Measurements from ENCODE around the gene NDFIP2.

NDFIP2 gene

DNA sequence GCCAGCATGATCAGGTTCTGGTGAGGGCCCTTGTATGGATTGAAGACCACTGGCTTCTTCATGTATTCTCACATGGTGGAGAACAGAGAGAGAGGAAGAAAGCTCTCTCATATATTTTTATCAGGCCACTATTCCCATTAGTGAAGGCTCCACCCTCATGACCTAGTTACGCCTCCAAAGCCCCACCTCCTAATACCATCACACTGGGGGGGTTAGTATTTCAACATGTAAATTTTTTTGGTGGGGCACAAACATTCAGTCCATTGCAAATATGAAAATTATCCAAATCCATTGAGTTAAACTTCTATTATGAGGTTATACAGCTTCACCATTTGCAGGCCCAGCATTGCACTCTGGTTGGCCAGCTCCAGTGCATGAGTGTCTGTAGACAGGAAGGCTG lies 41.7 kb upstream of the NDFIP2 start:
- no peak overlapping the region for H3K4me3 ChIP-seq (replicated peaks; ENCODE audit: low read depth, low read length)
- TF ChIP-seq, protein P1, sequence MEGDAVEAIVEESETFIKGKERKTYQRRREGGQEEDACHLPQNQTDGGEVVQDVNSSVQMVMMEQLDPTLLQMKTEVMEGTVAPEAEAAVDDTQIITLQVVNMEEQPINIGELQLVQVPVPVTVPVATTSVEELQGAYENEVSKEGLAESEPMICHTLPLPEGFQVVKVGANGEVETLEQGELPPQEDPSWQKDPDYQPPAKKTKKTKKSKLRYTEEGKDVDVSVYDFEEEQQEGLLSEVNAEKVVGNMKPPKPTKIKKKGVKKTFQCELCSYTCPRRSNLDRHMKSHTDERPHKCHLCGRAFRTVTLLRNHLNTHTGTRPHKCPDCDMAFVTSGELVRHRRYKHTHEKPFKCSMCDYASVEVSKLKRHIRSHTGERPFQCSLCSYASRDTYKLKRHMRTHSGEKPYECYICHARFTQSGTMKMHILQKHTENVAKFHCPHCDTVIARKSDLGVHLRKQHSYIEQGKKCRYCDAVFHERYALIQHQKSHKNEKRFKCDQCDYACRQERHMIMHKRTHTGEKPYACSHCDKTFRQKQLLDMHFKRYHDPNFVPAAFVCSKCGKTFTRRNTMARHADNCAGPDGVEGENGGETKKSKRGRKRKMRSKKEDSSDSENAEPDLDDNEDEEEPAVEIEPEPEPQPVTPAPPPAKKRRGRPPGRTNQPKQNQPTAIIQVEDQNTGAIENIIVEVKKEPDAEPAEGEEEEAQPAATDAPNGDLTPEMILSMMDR (IDR thresholded peaks at IDR 0.05; ENCODE audit: insufficient read depth, low read length, poor library complexity, severe bottlenecking), result no peak
- no peak for DNase-seq (ENCODE audit: extremely low read depth, insufficient read length)
- H3K27me3 ChIP-seq (replicated peaks; ENCODE audit: control insufficient read depth, insufficient read depth, low read length), result no peaks in the 10 kb centered on the region
- no peaks in the 10 kb centered on the region for H3K36me3 ChIP-seq (ENCODE audit: control insufficient read depth, insufficient read depth, low read length)

DNA sequence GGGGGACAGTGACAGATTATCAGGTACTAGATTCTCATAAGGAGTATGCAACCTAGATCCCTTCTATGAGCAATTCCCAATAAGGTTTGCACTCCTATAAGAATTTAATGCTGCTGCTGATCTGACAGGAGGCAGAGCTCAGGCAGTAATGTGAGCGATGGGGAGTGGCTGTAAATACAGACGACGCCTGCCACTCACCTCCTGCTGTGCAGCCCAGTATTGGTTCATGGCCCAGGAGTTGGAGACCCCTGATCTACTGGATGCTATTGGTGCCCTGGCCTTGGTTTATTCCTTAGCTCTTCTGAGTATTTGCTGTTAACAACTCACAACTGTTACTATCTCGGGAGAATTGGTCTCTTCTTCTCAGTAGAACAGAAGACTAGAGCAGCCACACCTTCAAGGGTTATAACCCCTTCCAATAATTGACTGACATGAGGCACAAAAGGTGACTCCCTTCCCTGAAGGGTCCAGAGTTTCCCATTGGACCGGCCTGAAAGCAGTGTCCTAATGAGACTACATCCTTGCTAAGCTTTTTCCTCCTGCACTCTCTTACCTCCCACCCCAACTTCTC lies 39.9 kb upstream of the NDFIP2 start:
- H3K27me3 ChIP-seq (replicated peaks; ENCODE audit: control insufficient read depth, insufficient read depth, low read length), result no peaks in the 10 kb centered on the region
- H3K4me3 ChIP-seq (replicated peaks; ENCODE audit: low read depth, low read length), result no peak overlapping the region
- no peak for DNase-seq (ENCODE audit: extremely low read depth, insufficient read length)
- TF ChIP-seq, protein P1 (IDR thresholded peaks at IDR 0.05; ENCODE audit: insufficient read depth, low read length, poor library complexity, severe bottlenecking), result no peak
- no peaks in the 10 kb centered on the region for H3K36me3 ChIP-seq (ENCODE audit: control insufficient read depth, insufficient read depth, low read length)

DNA sequence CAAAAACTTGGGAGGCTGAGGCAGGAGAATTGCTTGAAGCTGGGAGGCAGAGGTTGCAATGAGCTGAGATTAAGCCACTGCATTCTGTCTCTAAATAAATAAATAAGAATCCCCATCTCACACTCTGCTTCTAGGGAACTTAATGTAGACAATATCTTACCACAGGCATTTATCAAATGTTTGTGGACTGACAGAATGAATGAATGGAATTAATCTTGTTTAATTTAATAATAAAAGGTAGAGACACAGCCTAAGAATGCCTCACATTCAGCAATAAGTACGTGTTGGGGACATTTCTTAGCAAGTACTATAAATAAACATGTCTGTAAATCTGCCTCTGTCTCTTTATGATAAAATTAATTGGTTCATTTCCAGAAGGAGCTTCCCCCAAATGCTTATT lies 38.7 kb upstream of the NDFIP2 start:
- no peak for DNase-seq (ENCODE audit: extremely low read depth, insufficient read length)
- H3K27me3 ChIP-seq (replicated peaks; ENCODE audit: control insufficient read depth, insufficient read depth, low read length), result no peaks in the 10 kb centered on the region
- H3K4me3 ChIP-seq (replicated peaks; ENCODE audit: low read depth, low read length), result no peak overlapping the region
- TF ChIP-seq, protein P1 (IDR thresholded peaks at IDR 0.05; ENCODE audit: insufficient read depth, low read length, poor library complexity, severe bottlenecking), result no peak
- H3K36me3 ChIP-seq (ENCODE audit: control insufficient read depth, insufficient read depth, low read length), result no peaks in the 10 kb centered on the region

DNA sequence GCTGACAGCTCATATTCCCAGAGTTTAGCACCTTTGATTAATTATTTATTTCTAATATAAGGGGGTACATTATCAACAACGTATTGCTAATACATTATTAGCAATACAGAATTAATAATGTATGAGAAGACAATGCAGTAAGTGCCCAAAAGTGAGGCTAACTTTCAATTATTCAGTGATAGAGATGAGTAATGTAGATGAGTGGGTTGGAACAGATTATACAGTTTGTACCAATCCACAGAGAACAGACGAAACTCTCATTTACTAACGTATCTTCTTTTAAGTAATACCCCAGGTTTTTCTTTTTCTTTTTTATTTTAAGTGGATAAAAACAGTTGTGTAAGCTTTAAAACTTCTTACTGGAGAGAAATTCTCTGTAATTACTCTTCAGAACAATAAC lies 38.2 kb upstream of the NDFIP2 start:
- no peaks in the 10 kb centered on the region for H3K27me3 ChIP-seq (replicated peaks; ENCODE audit: control insufficient read depth, insufficient read depth, low read length)
- no peak for DNase-seq (ENCODE audit: extremely low read depth, insufficient read length)
- no peak overlapping the region for H3K4me3 ChIP-seq (replicated peaks; ENCODE audit: low read depth, low read length)
- H3K36me3 ChIP-seq (ENCODE audit: control insufficient read depth, insufficient read depth, low read length), result no peaks in the 10 kb centered on the region
- TF ChIP-seq, protein P1 (IDR thresholded peaks at IDR 0.05; ENCODE audit: insufficient read depth, low read length, poor library complexity, severe bottlenecking), result no peak

DNA sequence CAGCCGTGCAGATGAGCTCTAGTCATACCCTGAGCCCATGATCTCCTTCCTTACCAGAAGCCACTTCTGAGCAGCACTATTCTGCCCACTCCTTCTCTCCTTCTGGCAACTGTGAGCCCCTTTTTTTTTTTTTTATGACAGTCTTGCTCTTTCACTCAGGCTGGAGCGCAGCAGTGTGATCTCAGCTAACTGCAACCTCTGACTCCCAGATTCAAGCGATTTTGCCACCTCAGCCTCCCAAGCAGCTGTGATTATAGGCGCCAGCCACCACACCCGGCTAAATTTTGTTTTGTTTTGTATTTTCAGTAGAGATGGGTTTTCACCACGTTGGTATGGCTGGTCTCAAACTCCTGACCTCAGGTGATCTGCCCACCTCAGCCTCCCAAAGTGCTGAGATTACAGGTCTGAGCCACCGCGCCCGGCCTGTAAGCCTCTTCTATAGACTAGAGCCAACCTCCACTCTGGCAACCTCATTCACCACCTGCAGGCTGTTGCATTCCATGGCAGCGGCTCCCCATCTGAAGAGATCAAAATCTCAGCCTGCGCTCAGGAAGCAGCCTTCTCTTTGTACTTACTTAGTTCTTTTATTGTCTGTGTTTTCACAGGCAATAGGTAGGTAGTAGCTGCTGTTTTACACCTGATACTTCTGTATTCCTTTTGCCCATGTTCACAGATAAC lies 34.8 kb upstream of the NDFIP2 start:
- TF ChIP-seq, protein P1 (IDR thresholded peaks at IDR 0.05; ENCODE audit: insufficient read depth, low read length, poor library complexity, severe bottlenecking), result no peak
- DNase-seq (ENCODE audit: extremely low read depth, insufficient read length), result no peak
- H3K4me3 ChIP-seq (replicated peaks; ENCODE audit: low read depth, low read length), result no peak overlapping the region
- no peaks in the 10 kb centered on the region for H3K36me3 ChIP-seq (ENCODE audit: control insufficient read depth, insufficient read depth, low read length)
- H3K27me3 ChIP-seq (replicated peaks; ENCODE audit: control insufficient read depth, insufficient read depth, low read length), result no peaks in the 10 kb centered on the region

Measured in GM06990 (cell line).